LNCAP (cell line): ENCODE results near the gene EXOSC3.

ENCODE experiments used
- TF ChIP-seq, protein P1 (sequence below): fragments of 450-650 bp; IDR thresholded peaks from 2 replicates; pipeline ENCODE4 v1.5.1; 2017; ENCODE audit warnings: mild to moderate bottlenecking

EXOSC3 gene

GRCh38 chr9:37801959-37802711 lies 17.3 kb upstream of the EXOSC3 start:
- TF ChIP-seq, protein P1, sequence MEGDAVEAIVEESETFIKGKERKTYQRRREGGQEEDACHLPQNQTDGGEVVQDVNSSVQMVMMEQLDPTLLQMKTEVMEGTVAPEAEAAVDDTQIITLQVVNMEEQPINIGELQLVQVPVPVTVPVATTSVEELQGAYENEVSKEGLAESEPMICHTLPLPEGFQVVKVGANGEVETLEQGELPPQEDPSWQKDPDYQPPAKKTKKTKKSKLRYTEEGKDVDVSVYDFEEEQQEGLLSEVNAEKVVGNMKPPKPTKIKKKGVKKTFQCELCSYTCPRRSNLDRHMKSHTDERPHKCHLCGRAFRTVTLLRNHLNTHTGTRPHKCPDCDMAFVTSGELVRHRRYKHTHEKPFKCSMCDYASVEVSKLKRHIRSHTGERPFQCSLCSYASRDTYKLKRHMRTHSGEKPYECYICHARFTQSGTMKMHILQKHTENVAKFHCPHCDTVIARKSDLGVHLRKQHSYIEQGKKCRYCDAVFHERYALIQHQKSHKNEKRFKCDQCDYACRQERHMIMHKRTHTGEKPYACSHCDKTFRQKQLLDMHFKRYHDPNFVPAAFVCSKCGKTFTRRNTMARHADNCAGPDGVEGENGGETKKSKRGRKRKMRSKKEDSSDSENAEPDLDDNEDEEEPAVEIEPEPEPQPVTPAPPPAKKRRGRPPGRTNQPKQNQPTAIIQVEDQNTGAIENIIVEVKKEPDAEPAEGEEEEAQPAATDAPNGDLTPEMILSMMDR: no peak

DNA sequence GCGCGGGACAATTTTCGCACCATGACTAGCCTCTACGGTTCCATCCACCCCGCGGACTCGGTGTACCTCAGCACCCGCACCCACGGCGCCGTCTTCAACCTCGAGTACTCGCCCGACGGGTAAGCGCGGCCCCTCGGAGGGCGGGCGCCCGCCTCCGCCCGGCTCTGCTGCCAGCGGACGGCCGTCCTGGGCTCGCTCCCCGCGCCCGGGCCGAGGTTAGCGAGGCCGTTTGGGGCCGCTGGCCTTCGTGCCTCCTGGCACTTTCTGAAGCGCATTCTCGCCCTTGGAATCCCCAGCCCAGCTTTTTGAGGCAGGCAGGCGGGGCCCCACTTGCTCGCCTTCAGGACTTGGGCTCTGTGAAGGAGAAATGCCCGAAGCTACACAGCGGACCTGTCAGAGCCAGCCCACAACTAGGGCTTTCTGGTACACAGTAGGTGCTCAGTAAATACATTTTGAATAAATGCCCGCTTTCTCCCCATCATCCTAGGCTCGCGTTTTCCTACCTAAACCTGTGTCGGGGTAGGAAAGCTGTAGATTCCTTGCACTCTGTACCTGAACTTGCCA lies 16.5 kb upstream of the EXOSC3 start:
- TF ChIP-seq, protein P1: no peak

DNA sequence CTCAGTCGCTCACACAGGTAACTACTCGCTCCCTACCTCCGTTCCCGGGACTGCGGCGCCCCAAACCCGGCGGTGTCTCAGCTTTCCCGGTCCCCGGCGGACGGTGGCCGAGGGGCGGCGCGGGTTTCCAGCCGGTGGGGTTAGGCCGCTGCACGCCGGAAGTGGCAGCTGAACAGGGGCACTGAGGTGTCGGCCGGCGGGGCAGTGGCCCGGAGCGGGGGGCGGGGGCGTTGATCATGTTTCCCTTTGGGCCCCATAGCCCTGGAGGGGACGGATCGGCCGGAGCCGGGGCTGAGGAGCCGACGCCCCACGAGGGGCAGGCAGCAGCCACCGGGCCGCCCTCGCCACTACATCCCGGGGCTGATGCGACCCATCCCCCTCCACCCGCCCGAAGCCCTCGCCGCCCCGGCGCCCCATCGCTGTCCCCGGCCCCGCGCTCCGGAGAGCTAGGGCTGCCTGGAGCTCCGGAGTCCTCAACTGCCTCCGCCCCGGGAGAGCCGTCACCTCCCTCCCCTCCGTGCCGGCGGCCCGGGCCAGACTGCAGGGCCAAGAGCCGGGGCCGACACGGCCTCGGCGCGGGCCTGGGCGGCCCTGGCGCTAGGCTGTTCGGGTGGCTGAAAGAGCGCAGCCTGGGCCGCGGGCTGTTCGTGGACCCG lies 15.9 kb upstream of the EXOSC3 start, which contains the start of gene DCAF10:
Gene DCAF10, plus strand, starts transcription at position 167 of the 656 bp plus-strand sequence. Its CDS starts 70 bp downstream, at position 237.
- TF ChIP-seq, protein P1: no peak

DNA sequence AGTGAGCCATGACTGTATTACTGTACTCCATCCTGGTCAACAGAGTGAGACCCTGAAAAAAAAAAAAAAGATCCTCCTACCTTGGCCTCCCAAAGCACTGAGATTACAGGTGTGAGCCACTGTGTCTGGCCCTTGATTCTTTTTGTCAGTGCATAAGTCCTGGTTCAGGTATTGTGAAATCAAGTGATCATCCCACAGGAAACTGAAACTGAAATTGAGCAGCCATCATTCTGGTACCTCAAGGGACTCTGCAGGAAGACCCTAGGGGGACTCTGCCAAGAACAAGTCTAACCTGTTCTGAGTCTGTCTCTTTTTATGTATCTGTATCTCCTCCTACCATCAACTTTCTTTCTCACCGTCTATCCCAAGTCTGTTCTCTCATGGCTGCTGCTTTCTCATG lies 13.8 kb upstream of the EXOSC3 start:
- TF ChIP-seq, protein P1: no peak

- TF ChIP-seq, protein P1: no peak
These were observed 11.4 kb upstream of the EXOSC3 start for GRCh38 chr9:37796232-37796631.

GRCh38 chr9:37792122-37792521 lies 7.3 kb upstream of the EXOSC3 start:
- TF ChIP-seq, protein P1: no peak

GRCh38 chr9:37790096-37790495 lies 5.2 kb upstream of the EXOSC3 start:
- TF ChIP-seq, protein P1: no peak
